ENCODE measurements around the gene CACNA1F.

- no peak for TF ChIP-seq CTCF (IDR thresholded peaks at IDR 0.05)
- TF ChIP-seq POLR2A (IDR thresholded peaks at IDR 0.05), result no peak
Observed at GRCh38 chrX:49205443-49205842, 27.7 kb downstream of the CACNA1F start.

Data from thyroid gland (tissue), 4 donors.